Stimulated activated CD8-positive, alpha-beta memory T cell treated with anti-CD3 and anti-CD28 coated beads, Interleukin-4, amount 100 ng/mL, for 1 hour (primary cell): ENCODE results near the gene ORMDL2.

Experiments
- DNase-seq, 2 donors: peaks; one replicate each; pipeline ENCODE4 v3.0.0-alpha.2; 2020; ENCODE audit warnings: low read depth in 2 of 2, low spot score in 1 of 2

The ORMDL2 gene

GRCh38 chr12:55817345-55818139, at the start of gene ORMDL2, which contains the start of gene SARNP:
Gene ORMDL2 (plus strand): TSS chr12:55818041. CDS start chr12:55819000, 959 bp downstream.
Gene SARNP (minus strand): TSS chr12:55817724. CDS start chr12:55817701, 23 bp downstream.
- peak; percentile 81 to 90 for DNase-seq

GRCh38 chr12:55771736-55772135, 46.1 kb upstream of the ORMDL2 start:
- DNase-seq, result no peak

GRCh38 chr12:55777856-55778255, 40.0 kb upstream of the ORMDL2 start:
- DNase-seq, result no peak

- no peak for DNase-seq
Measured at GRCh38 chr12:55780685-55781084, 37.2 kb upstream of the ORMDL2 start.

- no peak for DNase-seq
Measured at GRCh38 chr12:55788546-55788945, 29.3 kb upstream of the ORMDL2 start.

- no peak for DNase-seq
Measured at GRCh38 chr12:55789171-55789570, 28.7 kb upstream of the ORMDL2 start.

GRCh38 chr12:55789893-55790292, 27.9 kb upstream of the ORMDL2 start:
- DNase-seq, result no peak

- no peak for DNase-seq
Measured at GRCh38 chr12:55795950-55796349, 21.9 kb upstream of the ORMDL2 start.

- DNase-seq, result no peak
Measured at GRCh38 chr12:55797068-55797467, 20.8 kb upstream of the ORMDL2 start.

- DNase-seq, result no peak
Measured at GRCh38 chr12:55797550-55797949, 20.3 kb upstream of the ORMDL2 start.

- no peak for DNase-seq
Measured at GRCh38 chr12:55806982-55807381, 10.9 kb upstream of the ORMDL2 start.

- no peak for DNase-seq
Measured at GRCh38 chr12:55809274-55809673, 8.6 kb upstream of the ORMDL2 start.

- no peak for DNase-seq
Measured at GRCh38 chr12:55812088-55812487, 5.8 kb upstream of the ORMDL2 start.

GRCh38 chr12:55814257-55814656, 3.6 kb upstream of the ORMDL2 start:
- no peak for DNase-seq

- no peak for DNase-seq
Measured at GRCh38 chr12:55815473-55815872, 2.4 kb upstream of the ORMDL2 start.

- no peak for DNase-seq
Measured at GRCh38 chr12:55816881-55817344, 928 bp upstream of the ORMDL2 start.

- DNase-seq, result no peak
Measured at GRCh38 chr12:55818140-55818728, 393 bp downstream of the ORMDL2 start.

- DNase-seq, result no peak
Measured at GRCh38 chr12:55818886-55819285, 1.0 kb downstream of the ORMDL2 start.

- DNase-seq, result no peak
Measured at GRCh38 chr12:55820679-55821078, 2.8 kb downstream of the ORMDL2 start.

GRCh38 chr12:55822228-55822627, 4.4 kb downstream of the ORMDL2 start:
- DNase-seq, result no peak

- no peak for DNase-seq
Measured at GRCh38 chr12:55823419-55823818, 5.6 kb downstream of the ORMDL2 start.

GRCh38 chr12:55824726-55825125, 6.9 kb downstream of the ORMDL2 start:
- DNase-seq, result no peak

GRCh38 chr12:55827806-55828205, 10.0 kb downstream of the ORMDL2 start:
- DNase-seq, result no peak
